Measurements from ENCODE around the gene COG5. TPM values are rescaled to one million over a fixed set of nuclear protein-coding genes. Genes with fewer than 3 reads are reported as not detected.

Gene COG5
- total and polyA plus RNA-seq, 4 donors: 4.1 to 27.1 (median 8.4) TPM

- 78% methylated on average over 4 of the region's 4 CpGs for WGBS
- no peaks in the 10 kb centered on the region for H3K36me3 ChIP-seq (ENCODE audit: control insufficient read depth in 4 of 4, insufficient read depth in 3 of 4, low read depth in 1 of 4, low read length in 3 of 4)
- no peak overlapping the region for H3K9ac ChIP-seq (ENCODE audit: low read depth in 1 of 2, low read length in 2 of 2)
- DNase-seq (ENCODE audit: low spot score): no peak
- no peak overlapping the region for H3K4me3 ChIP-seq (ENCODE audit: low read depth in 1 of 3, low read length in 3 of 3)
- no peaks in the 10 kb centered on the region for H3K27me3 ChIP-seq (ENCODE audit: control insufficient read depth in 4 of 4, insufficient read depth in 4 of 4, low read length in 3 of 4)
- H3K4me1 ChIP-seq (ENCODE audit: control insufficient read depth in 4 of 4, insufficient read depth in 4 of 4, low read length in 3 of 4): no peaks in the 10 kb centered on the region
- TF ChIP-seq CTCF (IDR thresholded peaks at IDR 0.05; ENCODE audit: low read depth, low read length, missing input control) (no peak), ATF3 (IDR thresholded peaks at IDR 0.05) (no peak), FOXA1 (IDR thresholded peaks at IDR 0.05) (no peak), YY1 (IDR thresholded peaks at IDR 0.05) (no peak), TAF1 (conservative IDR thresholded peaks at IDR 0.05) (no peak), RAD21 (IDR thresholded peaks at IDR 0.05) (no peak), GABPA (IDR thresholded peaks at IDR 0.05 in 1 of 2, conservative IDR thresholded peaks at IDR 0.05 in 1 of 2) (no peak), NR2F2 (IDR thresholded peaks at IDR 0.05) (no peak), JUND (IDR thresholded peaks at IDR 0.05) (no peak)
- H3K27ac ChIP-seq (ENCODE audit: low read depth in 1 of 2, low read length in 2 of 2): no peak overlapping the region
- H3K9me3 ChIP-seq (ENCODE audit: control insufficient read depth in 4 of 4, low read length in 3 of 4): no peaks in the 10 kb centered on the region
These were observed 231.0 kb downstream of the COG5 start for GRCh38 chr7:107332488-107333269.

GRCh38 chr7:107330478-107330877 is 233.2 kb downstream of the COG5 start:
- Histone ChIP-seq H3K36me3 (ENCODE audit: control insufficient read depth in 4 of 4, insufficient read depth in 3 of 4, low read depth in 1 of 4, low read length in 3 of 4) (no peaks in the 10 kb centered on the region), H3K27ac (ENCODE audit: low read depth in 1 of 2, low read length in 2 of 2) (no peak overlapping the region), H3K9ac (ENCODE audit: low read depth in 1 of 2, low read length in 2 of 2) (no peak overlapping the region), H3K4me1 (ENCODE audit: control insufficient read depth in 4 of 4, insufficient read depth in 4 of 4, low read length in 3 of 4) (no peaks in the 10 kb centered on the region), H3K27me3 (ENCODE audit: control insufficient read depth in 4 of 4, insufficient read depth in 4 of 4, low read length in 3 of 4) (no peaks in the 10 kb centered on the region), H3K9me3 (ENCODE audit: control insufficient read depth in 4 of 4, low read length in 3 of 4) (no peaks in the 10 kb centered on the region), H3K4me3 (ENCODE audit: low read depth in 1 of 3, low read length in 3 of 3) (no peak overlapping the region)
- no peak for DNase-seq (ENCODE audit: low spot score)
- no peak for TF ChIP-seq MAX (IDR thresholded peaks at IDR 0.05)
- TF ChIP-seq GABPA (IDR thresholded peaks at IDR 0.05 in 1 of 2, conservative IDR thresholded peaks at IDR 0.05 in 1 of 2): no peak
- no peak for TF ChIP-seq HNF4G (IDR thresholded peaks at IDR 0.05)
- TF ChIP-seq CTCF (IDR thresholded peaks at IDR 0.05; ENCODE audit: low read depth, low read length, missing input control): no peak
- TF ChIP-seq RXRA (IDR thresholded peaks at IDR 0.05): no peak
- TF ChIP-seq SP1 (IDR thresholded peaks at IDR 0.05): no peak
